ENCODE results near the gene RPS17. TPM values are rescaled to one million over a fixed set of nuclear protein-coding genes. Genes with fewer than 3 reads are reported as not detected.

The RPS17 gene
- 1,000 to 10,000 TPM; 2,631 to 2,669 TPM for total RNA-seq

DNA sequence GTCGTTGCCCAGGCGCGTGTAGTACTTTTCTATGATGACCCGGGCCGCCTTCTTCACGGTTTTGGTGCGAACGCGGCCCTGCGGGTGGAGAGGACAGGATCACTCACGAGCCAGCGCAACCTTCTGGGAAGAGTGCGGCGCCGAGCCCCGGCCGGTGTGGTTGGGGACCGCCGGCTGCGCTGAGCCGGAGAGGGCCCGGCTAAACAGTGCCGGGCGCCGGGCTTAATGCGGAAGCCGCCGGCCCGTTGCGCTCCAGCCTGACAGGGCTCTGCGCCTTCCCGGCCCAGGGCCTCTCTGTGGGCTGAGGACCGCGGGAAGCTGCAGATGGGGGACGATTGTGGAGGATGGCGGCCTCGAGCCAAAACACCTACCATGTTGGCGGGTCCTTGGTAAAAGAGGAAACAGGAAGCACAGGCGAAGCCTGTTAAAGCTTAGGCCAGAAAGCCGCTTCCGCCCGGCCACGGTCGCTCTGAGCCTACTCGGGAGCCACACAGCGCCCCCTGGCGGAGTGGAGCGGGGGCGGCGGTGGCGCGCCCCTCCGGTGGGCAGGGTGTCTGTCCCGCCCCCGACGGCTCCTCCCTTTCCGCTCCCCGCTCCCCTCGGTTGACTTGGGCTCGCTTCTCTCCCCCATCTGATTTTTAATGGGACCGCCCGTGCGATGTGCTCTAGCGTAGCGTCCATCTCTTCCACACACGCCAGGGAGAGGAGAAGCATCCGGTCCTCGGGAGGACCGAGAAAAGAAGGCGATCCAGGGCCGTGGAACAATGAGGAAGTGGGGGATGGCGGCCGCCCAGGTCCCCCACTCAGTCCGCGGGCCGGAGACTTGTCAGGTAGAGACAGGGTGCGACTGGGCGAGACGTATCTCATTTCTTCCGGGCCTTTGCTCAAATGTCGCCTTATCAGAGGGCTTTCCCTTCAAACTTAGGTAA is at the start of gene RPS17:
TSS of gene RPS17 (minus strand) at position 403 of the 929 bp plus-strand sequence. CDS start at position 374, 29 bp downstream.
- peaks cover 34% of the 10 kb centered on the region for H3K4me1 Mint-ChIP-seq
- no peaks in the 10 kb centered on the region for H3K9me3 Mint-ChIP-seq
- no peaks in the 10 kb centered on the region for H3K27me3 Mint-ChIP-seq
- peaks cover 56% of the 10 kb centered on the region for H3K36me3 Mint-ChIP-seq
- peak; percentile 99 for DNase-seq
- peak within 1 kb of the TSS; percentile 96 for H3K27ac Mint-ChIP-seq
- peak within 1 kb of the TSS; percentile 98 for H3K4me3 Mint-ChIP-seq

DNA sequence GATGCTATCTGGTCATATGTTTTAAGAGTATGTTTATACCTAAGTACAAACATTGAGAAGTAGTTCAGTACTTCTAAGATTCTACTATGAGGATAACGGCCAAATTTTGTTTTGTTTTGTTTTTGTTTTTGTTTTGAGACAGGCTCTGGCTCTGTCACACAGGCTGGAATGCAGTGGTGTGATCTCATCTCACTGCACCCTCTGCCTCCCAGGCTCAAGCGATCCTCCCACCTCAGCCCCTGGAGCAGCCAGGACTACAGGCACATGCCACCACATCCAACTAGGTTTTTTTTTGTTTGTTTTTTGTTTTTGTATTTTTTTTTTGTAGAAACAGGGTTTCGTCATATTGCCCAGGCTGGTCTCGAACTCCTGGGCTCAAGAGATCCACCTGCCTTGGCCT is 47.5 kb upstream of the RPS17 start:
- H3K27ac Mint-ChIP-seq: no peak overlapping the region
- peaks cover 3% of the 10 kb centered on the region for H3K4me1 Mint-ChIP-seq
- H3K27me3 Mint-ChIP-seq: no peaks in the 10 kb centered on the region
- no peak for DNase-seq
- no peak overlapping the region for H3K4me3 Mint-ChIP-seq
- no peaks in the 10 kb centered on the region for H3K9me3 Mint-ChIP-seq
- H3K36me3 Mint-ChIP-seq: no peaks in the 10 kb centered on the region

DNA sequence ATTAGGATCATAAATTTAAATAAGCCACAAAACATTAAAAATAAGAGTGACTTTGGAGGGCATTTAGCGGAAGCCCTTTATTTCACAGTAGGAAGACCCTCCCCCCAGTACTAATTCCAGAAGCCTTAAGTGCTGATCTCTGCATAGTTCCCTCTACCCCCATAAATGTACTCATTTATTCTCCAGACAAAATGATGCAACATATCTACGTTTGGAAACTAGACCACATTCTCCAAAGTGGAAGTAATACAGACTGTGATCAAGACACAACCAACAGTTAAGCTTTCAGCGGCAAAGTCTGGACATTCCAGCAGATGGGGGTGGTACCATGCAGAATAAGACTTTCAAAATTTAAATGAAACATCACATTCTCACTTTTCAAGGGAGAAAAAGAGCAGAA is 44.8 kb upstream of the RPS17 start:
- H3K4me1 Mint-ChIP-seq: peaks cover 3% of the 10 kb centered on the region
- H3K9me3 Mint-ChIP-seq: no peaks in the 10 kb centered on the region
- H3K4me3 Mint-ChIP-seq: no peak overlapping the region
- no peak overlapping the region for H3K27ac Mint-ChIP-seq
- no peaks in the 10 kb centered on the region for H3K36me3 Mint-ChIP-seq
- no peaks in the 10 kb centered on the region for H3K27me3 Mint-ChIP-seq
- DNase-seq: no peak

DNA sequence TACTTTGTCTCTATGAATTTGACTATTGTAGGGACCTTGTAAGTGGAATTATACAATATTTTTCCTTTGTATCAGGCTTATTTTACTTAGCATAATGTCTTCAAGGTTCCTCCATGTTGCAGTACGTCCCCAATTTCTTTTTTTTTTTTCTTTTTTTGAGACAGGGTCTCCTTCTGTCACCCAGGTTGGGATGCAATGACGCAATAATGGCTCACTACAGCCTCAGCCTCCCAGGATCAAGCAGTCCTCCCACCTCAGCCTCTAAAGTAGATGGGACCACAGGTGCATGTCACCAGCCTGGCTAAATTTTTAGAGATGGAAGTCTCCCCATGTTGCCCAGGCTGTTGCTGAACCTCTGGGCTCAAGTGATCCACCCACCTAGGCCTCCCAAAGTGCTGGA is 40.5 kb upstream of the RPS17 start:
- H3K9me3 Mint-ChIP-seq: no peaks in the 10 kb centered on the region
- DNase-seq: no peak
- H3K4me3 Mint-ChIP-seq: no peak overlapping the region
- H3K27ac Mint-ChIP-seq: no peak overlapping the region
- H3K27me3 Mint-ChIP-seq: no peaks in the 10 kb centered on the region
- peaks cover 3% of the 10 kb centered on the region for H3K4me1 Mint-ChIP-seq
- H3K36me3 Mint-ChIP-seq: no peaks in the 10 kb centered on the region

DNA sequence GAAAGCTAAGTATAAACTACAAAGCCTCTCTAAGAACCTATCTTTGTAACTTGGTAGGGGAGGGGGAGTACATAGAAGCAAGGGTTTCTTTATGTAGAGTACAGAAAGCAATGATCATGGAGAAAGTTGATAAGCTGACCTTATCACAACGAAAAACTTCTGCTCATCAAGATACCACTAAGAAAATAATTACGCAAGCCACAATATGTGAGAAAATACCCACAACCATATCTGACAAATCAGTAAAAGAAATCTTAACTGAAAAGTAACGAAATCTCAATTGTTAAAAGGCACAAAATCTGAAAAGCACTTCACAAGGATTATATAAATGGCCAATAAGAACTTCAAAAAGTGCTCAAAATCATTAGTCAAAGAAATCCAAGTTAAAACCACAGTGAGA is 35.1 kb upstream of the RPS17 start:
- Mint-ChIP-seq H3K27ac (no peak overlapping the region), H3K4me3 (no peak overlapping the region), H3K36me3 (no peaks in the 10 kb centered on the region), H3K9me3 (no peaks in the 10 kb centered on the region), H3K4me1 (peaks cover 1% of the 10 kb centered on the region), H3K27me3 (peaks cover 6% of the 10 kb centered on the region)
- no peak for DNase-seq

- H3K9me3 Mint-ChIP-seq: no peaks in the 10 kb centered on the region
- H3K4me1 Mint-ChIP-seq: peaks cover 1% of the 10 kb centered on the region
These were observed 32.7 kb upstream of the RPS17 start for GRCh38 chr15:82572986-82573385.

GRCh38 chr15:82572311-82572710 is 32.1 kb upstream of the RPS17 start:
- no peak overlapping the region for H3K4me3 Mint-ChIP-seq
- H3K4me1 Mint-ChIP-seq: peaks cover 1% of the 10 kb centered on the region
- H3K27ac Mint-ChIP-seq: no peak overlapping the region
- H3K27me3 Mint-ChIP-seq: peaks cover 6% of the 10 kb centered on the region
- no peak for DNase-seq
- H3K9me3 Mint-ChIP-seq: no peaks in the 10 kb centered on the region
- no peaks in the 10 kb centered on the region for H3K36me3 Mint-ChIP-seq

More at GRCh38 chr15:82572986-82573385, 32.7 kb upstream of the RPS17 start:
- Mint-ChIP-seq H3K27ac (no peak overlapping the region), H3K4me3 (no peak overlapping the region), H3K27me3 (peaks cover 6% of the 10 kb centered on the region), H3K36me3 (no peaks in the 10 kb centered on the region)
- DNase-seq: no peak

- DNase-seq: no peak
- Mint-ChIP-seq H3K36me3 (no peaks in the 10 kb centered on the region), H3K27ac (no peak overlapping the region)
These were observed 31.5 kb upstream of the RPS17 start for GRCh38 chr15:82571722-82572222.

GRCh38 chr15:82570721-82571508 is 30.7 kb upstream of the RPS17 start:
- Mint-ChIP-seq H3K4me1 (peaks cover 1% of the 10 kb centered on the region), H3K9me3 (no peaks in the 10 kb centered on the region), H3K27ac (no peak overlapping the region), H3K27me3 (peaks cover 6% of the 10 kb centered on the region), H3K36me3 (no peaks in the 10 kb centered on the region), H3K4me3 (no peak overlapping the region)
- DNase-seq: no peak

More at GRCh38 chr15:82571722-82572222, 31.5 kb upstream of the RPS17 start:
- peaks cover 6% of the 10 kb centered on the region for H3K27me3 Mint-ChIP-seq
- peaks cover 1% of the 10 kb centered on the region for H3K4me1 Mint-ChIP-seq
- no peak overlapping the region for H3K4me3 Mint-ChIP-seq
- no peaks in the 10 kb centered on the region for H3K9me3 Mint-ChIP-seq

DNA sequence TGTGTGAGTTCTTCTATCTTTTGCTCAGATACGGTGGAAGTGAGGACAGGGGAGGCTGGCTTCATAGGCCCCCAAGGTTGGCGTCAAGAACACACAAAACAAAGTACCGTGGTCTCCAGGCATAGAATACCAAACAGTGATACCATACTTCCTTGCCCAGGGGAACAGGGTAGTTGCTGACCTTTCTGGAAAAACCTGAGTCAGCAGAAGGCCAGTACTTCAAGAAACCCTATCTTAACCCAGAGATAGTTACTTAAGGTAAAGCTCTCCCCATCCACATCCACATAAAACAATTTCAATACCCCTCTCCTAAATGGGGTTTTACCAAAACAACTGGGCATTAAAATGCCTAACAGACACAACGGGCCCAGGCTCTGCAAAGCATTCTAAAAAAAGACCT is 29.6 kb upstream of the RPS17 start:
- H3K36me3 Mint-ChIP-seq: no peaks in the 10 kb centered on the region
- H3K4me1 Mint-ChIP-seq: peaks cover 1% of the 10 kb centered on the region
- H3K27ac Mint-ChIP-seq: no peak overlapping the region
- peaks cover 6% of the 10 kb centered on the region for H3K27me3 Mint-ChIP-seq
- no peak overlapping the region for H3K4me3 Mint-ChIP-seq
- no peaks in the 10 kb centered on the region for H3K9me3 Mint-ChIP-seq
- no peak for DNase-seq

- H3K27ac Mint-ChIP-seq: no peak overlapping the region
- no peak overlapping the region for H3K4me3 Mint-ChIP-seq
- no peak for DNase-seq
- H3K4me1 Mint-ChIP-seq: peaks cover 1% of the 10 kb centered on the region
- H3K36me3 Mint-ChIP-seq: no peaks in the 10 kb centered on the region
- H3K27me3 Mint-ChIP-seq: peaks cover 6% of the 10 kb centered on the region
- H3K9me3 Mint-ChIP-seq: no peaks in the 10 kb centered on the region
These were observed 28.7 kb upstream of the RPS17 start for GRCh38 chr15:82568986-82569385.

- no peak for DNase-seq
- peaks cover 1% of the 10 kb centered on the region for H3K4me1 Mint-ChIP-seq
- no peaks in the 10 kb centered on the region for H3K36me3 Mint-ChIP-seq
- no peak overlapping the region for H3K27ac Mint-ChIP-seq
- peaks cover 6% of the 10 kb centered on the region for H3K27me3 Mint-ChIP-seq
- H3K4me3 Mint-ChIP-seq: no peak overlapping the region
- no peaks in the 10 kb centered on the region for H3K9me3 Mint-ChIP-seq
These were observed 27.4 kb upstream of the RPS17 start for GRCh38 chr15:82567661-82568060.

DNA sequence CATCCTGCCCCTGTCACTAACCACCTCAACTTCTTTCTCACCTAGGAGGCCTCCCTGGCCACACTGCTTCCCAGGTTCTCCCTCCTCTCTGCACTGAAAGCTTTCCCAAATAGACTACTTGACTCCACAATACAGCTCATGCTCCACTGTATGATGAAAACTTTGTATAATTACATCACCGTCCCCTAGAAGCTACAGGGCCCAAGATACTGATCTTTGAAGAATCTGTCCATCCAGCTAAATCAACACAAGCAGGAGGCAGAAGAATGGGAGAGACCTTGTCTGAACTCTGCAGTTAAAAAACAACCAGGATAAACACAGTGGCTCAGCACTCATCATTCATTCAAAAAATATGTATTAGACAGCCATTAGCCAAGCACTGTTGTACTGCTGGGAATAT is 26.4 kb upstream of the RPS17 start:
- no peaks in the 10 kb centered on the region for H3K27me3 Mint-ChIP-seq
- H3K36me3 Mint-ChIP-seq: no peaks in the 10 kb centered on the region
- no peaks in the 10 kb centered on the region for H3K9me3 Mint-ChIP-seq
- H3K4me3 Mint-ChIP-seq: no peak overlapping the region
- no peaks in the 10 kb centered on the region for H3K4me1 Mint-ChIP-seq
- DNase-seq: no peak
- no peak overlapping the region for H3K27ac Mint-ChIP-seq

DNA sequence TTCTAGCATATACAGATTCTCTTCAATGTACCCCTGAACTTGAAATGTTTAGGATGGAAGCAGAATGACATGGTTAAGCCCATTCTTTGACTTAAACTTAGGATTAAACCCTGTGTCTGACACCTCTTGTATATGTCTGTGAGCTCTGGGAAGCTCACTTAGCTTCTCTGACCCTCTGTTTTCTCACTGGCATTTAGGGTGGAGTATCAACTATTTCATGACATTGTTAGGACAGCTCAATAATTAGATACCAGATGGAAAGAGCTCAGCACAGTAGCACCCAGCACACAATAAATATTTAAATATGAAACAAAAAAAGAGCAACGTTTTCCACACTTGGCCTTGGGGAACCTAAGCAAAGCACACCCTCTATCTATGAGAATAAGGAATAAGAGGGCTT is 18.2 kb upstream of the RPS17 start:
- H3K27ac Mint-ChIP-seq: no peak overlapping the region

DNA sequence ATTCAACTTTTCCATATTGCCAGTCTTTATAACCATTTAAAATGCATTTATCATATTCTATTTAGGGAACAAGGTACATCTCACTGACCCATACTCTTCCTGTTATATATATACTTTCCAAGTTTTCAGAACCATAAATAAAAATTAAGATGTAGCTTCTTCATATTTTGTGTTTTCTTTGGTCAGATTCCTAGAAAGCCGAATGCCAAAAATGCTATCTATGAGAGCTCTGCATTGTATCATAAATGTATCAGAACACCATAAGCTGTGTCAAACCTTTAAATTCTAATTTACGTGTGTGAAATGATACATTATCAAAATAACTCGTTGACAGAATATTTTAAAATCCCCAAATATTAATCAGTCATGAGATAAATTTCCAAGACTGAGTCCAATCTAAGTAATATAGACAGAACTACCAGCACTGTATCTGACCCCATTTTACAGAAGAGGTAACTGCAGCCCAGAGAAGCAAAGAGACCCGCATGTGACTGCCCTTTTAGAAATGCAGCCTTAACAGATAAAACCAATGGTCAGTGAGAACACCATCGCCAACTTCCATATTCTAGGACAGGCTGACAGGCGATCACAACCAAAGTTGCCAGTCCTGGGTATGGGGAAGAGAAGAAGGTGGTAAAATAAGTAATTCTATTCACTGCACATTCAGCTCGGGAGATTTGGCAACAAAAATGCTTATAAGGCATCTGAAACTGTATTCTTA is 16.2 kb upstream of the RPS17 start:
- no peaks in the 10 kb centered on the region for H3K27me3 Mint-ChIP-seq
- no peak overlapping the region for H3K27ac Mint-ChIP-seq
- no peaks in the 10 kb centered on the region for H3K36me3 Mint-ChIP-seq
- no peak overlapping the region for H3K4me3 Mint-ChIP-seq
- no peak for DNase-seq
- H3K4me1 Mint-ChIP-seq: no peaks in the 10 kb centered on the region
- no peaks in the 10 kb centered on the region for H3K9me3 Mint-ChIP-seq

More for the DNA sequence above, 18.2 kb upstream of the RPS17 start:
- Mint-ChIP-seq H3K36me3 (no peaks in the 10 kb centered on the region), H3K27me3 (no peaks in the 10 kb centered on the region), H3K4me1 (no peaks in the 10 kb centered on the region), H3K4me3 (no peak overlapping the region), H3K9me3 (no peaks in the 10 kb centered on the region)
- DNase-seq: no peak

Data from activated naive CD8-positive, alpha-beta T cell treated with anti-CD3 and anti-CD28 coated beads for 36 hours (primary cell).